GM23248 (cell line): ENCODE data around the gene RNF166.

Experiments
- EZH2 ChIP-seq: fragments of 200-600 bp; sonication (generic); IDR thresholded peaks from 2 replicates; pipeline ENCODE4 v1.6.1; 2018; ENCODE audit warnings: antibody characterized with exemption, mild to moderate bottlenecking; ENCODE audit not compliant: insufficient read depth, poor library complexity, severe bottlenecking
- EZH2phosphoT487 ChIP-seq: fragments of 200-600 bp; sonication (generic); IDR thresholded peaks from 2 replicates; pipeline ENCODE4 v1.6.1; 2018; ENCODE audit warnings: antibody characterized with exemption, moderate library complexity, mild to moderate bottlenecking, low read depth; ENCODE audit not compliant: insufficient read depth

GRCh38 chr16:88736496-88736895 is 30.3 kb upstream of the RNF166 start:
- no peak for TF ChIP-seq EZH2
- no peak for TF ChIP-seq EZH2phosphoT487
